ENCODE data around the gene TSSK2. TPM values are rescaled to one million over a fixed set of nuclear protein-coding genes. Genes with fewer than 3 reads are reported as not detected.

TSSK2 gene
- polyA plus RNA-seq, 1 donor from 2014 or later: not detected

- Histone ChIP-seq H3K27ac (ENCODE audit: low read length) (peak overlapping the region; percentile 82), H3K9ac (ENCODE audit: low read length) (peak overlapping the region; percentile 88), H3F3A (ENCODE audit: insufficient read depth, low read length, poor library complexity, severe bottlenecking) (no peaks in the 10 kb centered on the region), H3K9me3 (ENCODE audit: low read length) (no peaks in the 10 kb centered on the region), H3K9me2 (ENCODE audit: insufficient read depth, low read length) (no peaks in the 10 kb centered on the region), H3K4me3 (ENCODE audit: low read length) (peak overlapping the region; percentile 99), H3K79me2 (replicated peaks; ENCODE audit: insufficient read depth, low read length) (peaks cover 13% of the 10 kb centered on the region), H3K36me3 (ENCODE audit: insufficient read depth, low read length) (no peaks in the 10 kb centered on the region), H3K4me2 (ENCODE audit: low read length) (peak overlapping the region; percentile 66), H4K20me1 (ENCODE audit: insufficient read depth) (no peaks in the 10 kb centered on the region), H2AFZ (ENCODE audit: low read depth, low read length) (peak overlapping the region; percentile 96), H3K27me3 (ENCODE audit: insufficient read depth, low read depth, low read length) (peaks cover 28% of the 10 kb centered on the region)
- TF ChIP-seq POLR2AphosphoS5 (IDR thresholded peaks at IDR 0.05) (no peak), REST (IDR thresholded peaks at IDR 0.05; ENCODE audit: borderline replicate concordance) (no peak), CTCF (IDR thresholded peaks at IDR 0.05; ENCODE audit: poor library complexity, severe bottlenecking) (no peak), MXI1 (conservative IDR thresholded peaks at IDR 0.05; ENCODE audit: poor library complexity, severe bottlenecking) (no peak), RAD21 (conservative IDR thresholded peaks at IDR 0.05) (no peak)
These were observed 41.3 kb downstream of the TSSK2 start for GRCh38 chr22:19172213-19173046.

- no peak overlapping the region for H3K27ac ChIP-seq (ENCODE audit: low read length)
These were observed 42.2 kb downstream of the TSSK2 start for GRCh38 chr22:19173047-19174035.

More at GRCh38 chr22:19173047-19174035, 42.2 kb downstream of the TSSK2 start:
- TF ChIP-seq CTCF (IDR thresholded peaks at IDR 0.05; ENCODE audit: poor library complexity, severe bottlenecking) (no peak), EP300 (conservative IDR thresholded peaks at IDR 0.05; ENCODE audit: poor library complexity, severe bottlenecking) (no peak), REST (IDR thresholded peaks at IDR 0.05; ENCODE audit: borderline replicate concordance) (no peak), MXI1 (conservative IDR thresholded peaks at IDR 0.05; ENCODE audit: poor library complexity, severe bottlenecking) (no peak)
- Histone ChIP-seq H3K9ac (ENCODE audit: low read length) (no peak overlapping the region), H4K20me1 (ENCODE audit: insufficient read depth) (no peaks in the 10 kb centered on the region), H2AFZ (ENCODE audit: low read depth, low read length) (no peak overlapping the region), H3K4me3 (ENCODE audit: low read length) (peak overlapping the region; percentile 99), H3K27me3 (ENCODE audit: insufficient read depth, low read depth, low read length) (peaks cover 19% of the 10 kb centered on the region), H3K9me2 (ENCODE audit: insufficient read depth, low read length) (no peaks in the 10 kb centered on the region), H3K4me2 (ENCODE audit: low read length) (no peak overlapping the region), H3F3A (ENCODE audit: insufficient read depth, low read length, poor library complexity, severe bottlenecking) (no peaks in the 10 kb centered on the region), H3K79me2 (replicated peaks; ENCODE audit: insufficient read depth, low read length) (peaks cover 13% of the 10 kb centered on the region), H3K36me3 (ENCODE audit: insufficient read depth, low read length) (no peaks in the 10 kb centered on the region), H3K9me3 (ENCODE audit: low read length) (no peaks in the 10 kb centered on the region)

All from neural cell (in vitro differentiated cells).